Mucosa of gallbladder (tissue), 1 donor: ENCODE results near the gene DGCR8. TPM values are rescaled to one million over a fixed set of nuclear protein-coding genes. Genes with fewer than 3 reads are reported as not detected.
A peak's percentile ranks its signal among the peaks of the same experiment; 100 is the strongest.
"Not testable (repeated sequence)": the region's sequence is repeated elsewhere in the genome, so short reads cannot be mapped to it uniquely, and the experiment has no call there.

Experiments used
- DNase-seq: peaks from one replicate; pipeline ENCODE4 v3.0.0-alpha.2; 2020; ENCODE audit warnings: low spot score
- total RNA-seq: library from RNA; stranded (reverse); gene quantifications from one replicate; pipeline ENCODE4 v1.2.1, GENCODE V29; 2021
- donor health status: DM: no; HTN: no; CAD: no.

Gene DGCR8
- total RNA-seq, 1 donor from 2014 or later, result 38.2 TPM

DNA sequence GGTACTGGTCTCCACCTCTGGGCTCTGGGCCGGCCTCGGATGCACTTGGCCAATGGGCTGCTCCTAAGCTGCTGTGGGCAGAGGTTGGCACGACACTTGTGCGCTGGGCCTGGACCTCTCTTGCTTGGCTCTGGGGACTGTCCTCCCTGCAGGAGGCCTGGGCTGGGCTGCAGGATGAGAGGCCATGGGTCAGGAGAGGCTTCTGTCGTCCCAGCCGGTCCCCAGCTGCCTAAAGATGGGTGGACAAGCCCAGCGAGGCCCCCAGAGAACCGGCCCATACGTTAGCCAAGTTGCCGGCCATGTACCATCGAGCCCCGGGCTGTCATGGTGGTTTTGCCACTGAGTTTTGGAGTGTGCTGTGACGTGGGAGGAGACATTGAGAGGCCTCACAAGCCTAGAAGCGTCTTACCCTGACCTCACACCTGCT is 72.4 kb downstream of the DGCR8 start:
- no peak for DNase-seq

DNA sequence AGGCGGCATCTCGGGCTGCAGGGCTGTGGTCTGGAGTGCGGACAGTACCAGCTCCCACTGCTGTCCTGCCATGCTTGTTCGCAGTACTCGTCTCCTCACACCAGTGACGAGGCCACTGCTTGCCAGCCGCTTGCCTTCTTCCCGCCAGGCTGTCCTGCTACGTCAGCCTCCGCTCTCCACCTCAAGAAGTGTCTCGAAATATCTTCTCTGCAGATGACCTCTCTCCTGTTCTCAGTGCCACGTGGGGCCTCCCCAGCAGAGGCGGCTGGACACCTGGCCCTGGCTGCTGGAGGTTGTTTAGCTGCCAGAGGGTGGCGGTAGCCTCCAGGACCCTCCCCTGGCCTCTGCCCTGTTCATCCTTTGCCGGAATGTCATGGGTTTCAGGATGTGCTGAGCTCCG is 73.9 kb downstream of the DGCR8 start:
- DNase-seq, result no peak

DNA sequence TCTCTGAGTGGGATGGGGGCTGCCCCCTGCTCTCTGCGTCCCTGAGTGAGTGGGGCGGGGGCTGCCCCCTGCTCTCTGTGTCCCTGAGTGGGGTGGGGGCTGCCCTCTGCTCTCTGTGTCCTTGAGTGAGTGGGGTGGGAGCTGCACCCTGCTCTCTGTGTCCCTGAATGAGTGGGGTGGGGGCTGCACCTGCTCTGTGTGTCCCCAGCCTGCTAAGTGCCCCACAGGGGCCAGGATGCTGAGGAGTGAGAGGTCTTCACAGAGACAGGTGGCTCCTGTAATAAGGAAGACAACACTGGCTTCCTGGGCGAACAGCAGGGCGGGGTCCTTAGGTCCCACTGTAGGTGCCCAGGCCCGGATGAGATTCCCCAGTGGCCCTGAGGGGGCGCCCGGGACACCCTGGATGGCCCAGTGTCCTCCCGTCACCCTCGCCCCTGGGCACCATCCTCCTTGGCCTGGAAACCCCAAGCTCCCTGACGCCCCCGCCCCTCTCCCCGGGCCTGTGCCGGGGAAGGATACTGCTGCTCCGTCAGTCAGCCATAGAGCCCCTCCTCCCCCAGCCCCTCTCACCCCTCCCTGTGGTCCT is 74.7 kb downstream of the DGCR8 start:
- DNase-seq, result no peak

DNA sequence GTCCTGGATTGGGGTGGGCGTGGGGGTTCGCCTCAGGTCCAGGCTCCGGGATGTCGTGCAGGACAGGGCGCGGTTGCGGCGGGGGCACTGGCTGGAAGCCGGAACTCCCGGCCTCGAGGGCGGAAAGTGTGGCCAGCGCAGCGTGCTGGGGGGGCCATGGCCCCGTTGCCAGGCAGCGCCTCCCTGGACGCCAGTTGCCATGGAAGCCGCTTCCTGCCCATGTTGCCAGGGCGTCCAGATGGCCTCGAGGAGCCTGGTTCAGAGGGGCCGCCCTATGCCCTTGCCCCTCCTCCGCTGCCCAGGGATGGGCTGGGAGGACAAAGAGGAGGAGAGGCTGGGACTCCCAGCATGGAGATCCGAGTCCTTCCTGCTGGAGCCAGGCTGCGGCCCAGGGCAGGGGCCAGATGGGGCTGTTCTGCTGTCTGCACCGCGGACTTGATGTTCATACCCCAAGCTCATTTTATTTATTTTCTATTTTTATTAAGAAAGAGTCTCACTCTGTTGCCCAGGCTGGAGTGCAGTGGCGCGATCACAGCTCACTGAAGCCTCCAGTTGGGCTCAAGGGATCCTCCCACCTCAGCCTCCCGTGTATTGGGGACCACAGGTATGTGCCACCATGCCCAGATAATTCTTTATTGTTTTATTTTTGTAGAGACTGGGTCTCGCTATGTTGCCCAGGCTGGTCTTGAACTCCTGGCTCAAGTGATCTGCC is 75.4 kb downstream of the DGCR8 start:
- DNase-seq, result peak; percentile 21

DNA sequence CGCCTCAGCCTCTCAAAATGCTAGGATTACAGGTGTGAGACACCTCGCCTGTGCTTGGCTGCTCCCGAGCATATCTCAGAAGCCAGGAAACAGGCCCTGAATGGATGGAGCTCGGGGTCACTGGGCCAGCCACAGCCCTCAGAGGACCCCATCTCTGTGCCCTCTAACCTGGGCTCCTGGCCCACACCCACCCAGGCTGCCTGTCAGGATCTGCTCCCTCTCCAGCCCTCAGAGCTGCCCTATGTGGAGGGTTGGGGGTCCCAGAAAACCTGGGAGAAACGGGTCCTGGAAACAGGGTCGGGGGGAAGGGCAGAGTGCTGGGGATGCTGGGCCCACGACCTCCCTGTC is 76.0 kb downstream of the DGCR8 start:
- no peak for DNase-seq

DNA sequence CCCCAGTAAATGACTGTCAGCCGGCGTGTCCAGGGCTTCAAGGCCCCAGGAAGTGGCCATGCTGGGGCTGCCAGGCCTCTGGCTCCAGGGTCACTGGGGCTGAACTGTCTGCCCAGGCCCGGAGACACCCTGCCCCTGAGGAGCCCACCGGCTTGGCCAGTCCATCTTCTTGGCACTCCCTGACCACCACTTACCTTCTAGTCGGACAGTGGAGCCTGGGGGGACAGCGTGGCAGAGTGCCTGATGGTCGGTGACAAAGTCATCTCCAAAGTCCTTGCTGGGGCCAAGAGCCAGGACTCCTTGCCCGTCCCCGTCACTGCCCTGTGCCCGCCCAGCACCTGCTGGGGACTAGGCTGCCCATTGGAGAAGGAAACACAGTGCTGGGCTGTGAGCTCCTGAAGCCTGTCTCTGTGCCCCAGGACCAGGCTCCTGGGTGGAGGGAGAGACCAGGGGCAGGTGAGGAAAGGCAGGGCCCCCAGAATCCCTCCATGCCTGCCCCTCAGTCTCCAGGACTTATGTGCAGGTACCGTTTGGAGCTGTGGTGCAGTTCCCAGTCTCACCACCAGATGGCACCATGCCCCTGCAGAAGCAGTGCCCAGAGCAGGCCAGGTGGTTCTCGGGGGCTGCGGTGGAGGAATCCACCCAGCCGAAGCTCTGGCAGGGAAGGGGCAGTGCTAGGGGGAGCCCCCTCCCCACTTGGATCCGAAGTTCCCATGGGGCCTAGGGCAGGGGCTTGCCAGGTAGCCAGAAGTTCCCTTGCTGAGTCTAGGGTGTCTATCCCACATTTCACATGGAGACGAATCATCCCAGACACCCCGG is 76.8 kb downstream of the DGCR8 start:
- peak; percentile 91 for DNase-seq

DNA sequence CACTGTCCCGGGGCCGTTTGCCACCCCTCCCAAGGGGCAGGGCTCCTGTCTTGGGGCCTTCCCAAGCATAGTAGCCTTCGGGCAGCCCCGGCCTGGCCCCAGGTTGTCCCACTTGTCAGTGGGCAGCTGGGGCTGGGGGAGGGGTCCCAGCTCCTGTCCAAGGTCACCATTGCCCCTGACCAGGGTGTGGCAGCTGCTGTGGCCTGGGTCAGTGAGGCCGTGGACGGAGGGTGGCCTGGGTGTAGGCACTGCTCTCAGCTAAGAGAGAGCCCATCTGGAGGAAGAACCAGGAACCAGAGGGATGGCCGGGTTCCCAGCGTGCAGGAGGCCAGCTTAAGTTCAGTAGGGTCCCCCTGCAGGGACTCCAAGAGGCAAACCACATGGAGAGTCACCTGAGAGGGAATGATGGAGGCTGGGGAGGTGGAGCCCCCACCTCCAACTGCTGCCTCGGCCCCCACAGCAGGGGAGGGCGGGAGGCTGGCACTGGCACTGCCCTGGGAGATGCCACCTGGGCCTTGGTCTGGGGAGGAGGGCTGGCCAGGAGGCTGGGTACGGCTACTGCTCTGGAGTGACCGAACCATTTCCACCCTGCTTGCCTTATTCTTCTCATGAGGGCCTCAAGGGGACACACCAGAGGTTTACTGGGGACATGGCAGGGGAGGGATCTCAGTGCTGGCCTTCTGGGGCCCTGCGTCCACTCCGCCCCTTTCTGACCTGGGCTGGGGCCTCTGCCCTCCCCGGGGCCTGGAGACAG is 77.6 kb downstream of the DGCR8 start:
- no peak for DNase-seq

DNA sequence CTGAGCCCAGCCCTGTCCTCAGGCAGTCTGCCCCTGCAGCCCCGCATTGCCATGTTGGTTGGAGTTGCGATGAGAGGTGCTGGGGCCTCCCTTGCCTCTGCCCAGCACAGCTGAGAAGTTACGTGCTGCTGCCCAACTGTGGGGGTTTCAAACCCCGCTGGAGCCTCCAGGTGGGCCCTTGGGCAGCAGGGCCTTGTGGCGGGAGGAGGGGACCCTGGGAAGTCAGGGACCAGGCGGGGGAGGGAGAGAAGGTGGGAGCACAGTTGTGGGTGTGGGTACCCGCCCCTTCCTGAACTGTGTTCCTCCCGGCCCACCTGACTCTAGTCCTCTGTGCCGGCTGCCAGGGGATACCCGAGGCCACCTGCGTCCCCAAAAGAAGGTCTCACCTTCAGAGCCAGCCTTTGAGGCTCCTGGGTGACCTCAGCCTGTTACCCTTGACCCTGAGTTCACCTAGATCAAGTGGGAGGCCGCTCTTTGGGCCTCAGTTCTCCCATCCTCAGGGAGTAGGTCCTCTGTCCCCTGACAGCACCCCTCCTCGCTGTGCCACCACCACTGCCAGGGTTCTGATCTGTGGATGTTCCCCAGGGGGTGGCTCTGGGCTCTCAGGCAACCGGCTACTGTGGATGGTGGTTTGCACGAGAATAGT is 78.5 kb downstream of the DGCR8 start:
- DNase-seq, result no peak

DNA sequence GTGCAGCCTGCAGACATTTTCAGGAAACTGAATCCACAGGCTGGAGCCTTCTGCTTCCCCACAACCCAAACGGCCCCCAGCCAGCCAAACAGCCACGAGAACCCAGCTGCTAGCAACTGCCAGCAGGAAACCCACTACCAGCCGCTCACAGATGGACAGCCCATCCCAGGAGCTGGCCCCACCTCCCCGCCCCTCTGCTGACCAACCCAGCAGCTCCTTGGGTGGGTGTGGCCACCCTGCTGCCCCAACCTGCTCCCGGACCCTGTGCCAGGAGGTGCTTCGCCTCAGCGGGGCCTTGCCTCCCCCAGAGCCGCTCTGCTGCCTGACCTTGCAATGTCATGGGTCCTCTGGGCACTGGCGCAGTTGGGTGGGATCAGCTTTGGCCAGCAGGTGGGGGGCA is 79.0 kb downstream of the DGCR8 start:
- no peak for DNase-seq

DNA sequence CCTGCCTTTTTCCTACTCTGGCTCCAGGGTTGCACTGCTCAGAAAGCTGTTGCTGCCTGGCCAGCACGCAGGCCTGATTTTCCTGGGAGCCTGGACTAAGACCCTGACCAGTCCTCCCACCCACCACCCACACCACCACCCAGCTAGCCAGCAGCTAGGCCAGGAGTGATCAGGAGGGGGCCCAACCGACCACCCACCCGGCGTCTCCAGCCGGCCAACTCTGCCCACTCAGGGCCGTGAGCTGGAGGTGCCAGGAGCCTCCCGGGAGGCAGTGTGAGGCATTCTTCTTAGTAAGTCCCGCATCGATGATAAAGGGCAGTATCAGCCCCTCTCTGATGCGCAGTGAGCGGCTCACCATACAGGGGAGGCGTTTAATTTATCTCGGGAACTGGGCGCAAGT is 79.5 kb downstream of the DGCR8 start:
- DNase-seq, result not testable (repeated sequence)

DNA sequence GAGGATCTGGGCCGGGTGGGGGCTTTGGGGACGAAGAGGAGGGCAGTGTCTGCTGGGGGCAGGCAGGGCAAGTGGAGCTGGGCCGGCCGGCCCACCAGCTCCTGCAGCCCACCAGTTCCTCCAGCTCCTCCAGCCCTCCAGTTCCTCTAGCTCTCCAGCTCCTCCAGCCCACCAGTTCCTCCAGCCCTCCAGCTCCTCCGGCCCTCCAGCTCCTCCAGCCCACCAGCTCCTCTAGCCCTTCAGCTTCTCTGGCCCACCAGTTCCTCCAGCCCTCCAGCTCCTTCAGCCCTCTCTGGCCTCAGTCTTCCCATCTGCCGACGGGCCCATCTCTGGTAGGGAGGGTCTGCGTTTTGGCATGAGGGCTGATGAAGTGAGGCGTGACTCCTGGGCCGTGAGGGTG is 80.0 kb downstream of the DGCR8 start:
- DNase-seq, result no peak

Other genes starting within 250 kb of the DGCR8 start
- gene GNB1L, start 225.4 kb upstream of the DGCR8 start, total RNA-seq, result 6.2 TPM
- 18.4 TPM for gene RTL10, start 225.4 kb upstream of the DGCR8 start, total RNA-seq
- gene COMT, start 138.5 kb upstream of the DGCR8 start, total RNA-seq, result 214 TPM
- 26.9 TPM for gene TXNRD2, start 138.4 kb upstream of the DGCR8 start, total RNA-seq
- 44.3 TPM for gene ARVCF, start 63.4 kb upstream of the DGCR8 start, total RNA-seq
- gene TANGO2, start 59.1 kb upstream of the DGCR8 start, total RNA-seq, result 39.4 TPM
- 62.6 TPM for gene RANBP1, start 35.9 kb downstream of the DGCR8 start, total RNA-seq
- gene TRMT2A, start 37.0 kb downstream of the DGCR8 start, total RNA-seq, result 67.1 TPM
- gene ZDHHC8, start 51.6 kb downstream of the DGCR8 start, total RNA-seq, result 64.8 TPM
- 0.83 TPM for gene CCDC188, start 70.8 kb downstream of the DGCR8 start, total RNA-seq
- 2.0 TPM for gene RTN4R, start 188.1 kb downstream of the DGCR8 start, total RNA-seq
- 39.5 TPM for gene DGCR6L, start 239.8 kb downstream of the DGCR8 start, total RNA-seq